ENCODE results near the gene KIF26B. TPM values are rescaled to one million over a fixed set of nuclear protein-coding genes. Genes with fewer than 3 reads are reported as not detected.

KIF26B gene
- total RNA-seq, 3 donors from 2014 or later (not counting 1 experiment from before 2014, with no cell fraction given): 0.16 to 0.96 (median 0.18) TPM

GRCh38 chr1:245650441-245650960 lies 495.7 kb downstream of the KIF26B start:
- H3K4me3 Mint-ChIP-seq: no peak overlapping the region
- 88% methylated on average over 7 of the region's 7 CpGs for WGBS (ENCODE audit: insufficient coverage)
- H3K27ac Mint-ChIP-seq: no peak overlapping the region

GRCh38 chr1:245651093-245651492 lies 496.3 kb downstream of the KIF26B start:
- Mint-ChIP-seq H3K4me3 (no peak overlapping the region), H3K36me3 (no peaks in the 10 kb centered on the region), H3K9me3 (no peaks in the 10 kb centered on the region), H3K4me1 (peaks cover 0 to 11% of the 10 kb centered on the region in 2 donors), H3K27ac (no peak overlapping the region), H3K27me3 (ENCODE audit: low read depth in 2 of 2) (peaks cover 0 to 3% of the 10 kb centered on the region in 2 donors)
- 74% methylated on average over 3 of the region's 3 CpGs for WGBS (ENCODE audit: insufficient coverage)
- intact Hi-C loops (cut with micrococcal nuclease): no loop called here
- Histone ChIP-seq H3K4me1 (ENCODE audit: control insufficient read depth, insufficient read depth, low read length) (no peaks in the 10 kb centered on the region), H3K27me3 (ENCODE audit: control insufficient read depth, insufficient read depth, low read length) (no peaks in the 10 kb centered on the region), H3K36me3 (ENCODE audit: control insufficient read depth, insufficient read depth, low read length) (no peaks in the 10 kb centered on the region), H3K4me3 (ENCODE audit: low read length) (no peak overlapping the region), H3K27ac (ENCODE audit: low read length) (no peak overlapping the region), H3K9me3 (ENCODE audit: control insufficient read depth, insufficient read depth, low read length) (no peaks in the 10 kb centered on the region)
- TF ChIP-seq CTCF (IDR thresholded peaks at IDR 0.05): no peak
- DNase-seq (no peak), ATAC-seq (no peak)

More at GRCh38 chr1:245650441-245650960, 495.7 kb downstream of the KIF26B start:
- Histone ChIP-seq H3K4me1 (ENCODE audit: control insufficient read depth, insufficient read depth, low read length) (no peaks in the 10 kb centered on the region), H3K27ac (ENCODE audit: low read length) (no peak overlapping the region), H3K36me3 (ENCODE audit: control insufficient read depth, insufficient read depth, low read length) (no peaks in the 10 kb centered on the region), H3K27me3 (ENCODE audit: control insufficient read depth, insufficient read depth, low read length) (no peaks in the 10 kb centered on the region), H3K4me3 (ENCODE audit: low read length) (no peak overlapping the region), H3K9me3 (ENCODE audit: control insufficient read depth, insufficient read depth, low read length) (no peaks in the 10 kb centered on the region)
- no peak for DNase-seq
- H3K36me3 Mint-ChIP-seq: no peaks in the 10 kb centered on the region
- intact Hi-C loops (cut with micrococcal nuclease): no loop called here
- peaks cover 0 to 11% of the 10 kb centered on the region in 2 donors for H3K4me1 Mint-ChIP-seq
- no peak for ATAC-seq
- H3K9me3 Mint-ChIP-seq: no peaks in the 10 kb centered on the region
- no peak for TF ChIP-seq CTCF (IDR thresholded peaks at IDR 0.05)
- H3K27me3 Mint-ChIP-seq (ENCODE audit: low read depth in 2 of 2): peaks cover 0 to 5% of the 10 kb centered on the region in 2 donors

GRCh38 chr1:245652116-245652515 lies 497.3 kb downstream of the KIF26B start:
- peaks cover 0 to 11% of the 10 kb centered on the region in 2 donors for H3K4me1 Mint-ChIP-seq
- no peak overlapping the region for H3K27ac Mint-ChIP-seq
- H3K36me3 Mint-ChIP-seq: no peaks in the 10 kb centered on the region
- Histone ChIP-seq H3K9me3 (ENCODE audit: control insufficient read depth, insufficient read depth, low read length) (no peaks in the 10 kb centered on the region), H3K27me3 (ENCODE audit: control insufficient read depth, insufficient read depth, low read length) (no peaks in the 10 kb centered on the region), H3K36me3 (ENCODE audit: control insufficient read depth, insufficient read depth, low read length) (no peaks in the 10 kb centered on the region), H3K4me1 (ENCODE audit: control insufficient read depth, insufficient read depth, low read length) (no peaks in the 10 kb centered on the region), H3K4me3 (ENCODE audit: low read length) (no peak overlapping the region), H3K27ac (ENCODE audit: low read length) (no peak overlapping the region)
- WGBS (ENCODE audit: insufficient coverage): 100% methylated on average over 3 of the region's 4 CpGs
- no peak for ATAC-seq
- peaks cover 0 to 3% of the 10 kb centered on the region in 2 donors for H3K27me3 Mint-ChIP-seq (ENCODE audit: low read depth in 2 of 2)
- no peaks in the 10 kb centered on the region for H3K9me3 Mint-ChIP-seq
- no peak overlapping the region for H3K4me3 Mint-ChIP-seq
- DNase-seq: no peak
- TF ChIP-seq CTCF (IDR thresholded peaks at IDR 0.05): no peak
- intact Hi-C loops (cut with micrococcal nuclease): no loop called here
